Body of pancreas (tissue), 4 donors: ENCODE results near the gene LPAR2. TPM values are rescaled to one million over a fixed set of nuclear protein-coding genes. Genes with fewer than 3 reads are reported as not detected.

ENCODE experiments used
- ATAC-seq: fragments of 150-250 bp; one replicate; pipeline ENCODE4 v1.9.1; 2016
- DNase-seq, 4 donors: peaks; one replicate each; pipeline ENCODE4 v3.0.0-alpha.2; 2019
- H3K27ac ChIP-seq, 4 donors: fragments of 200-600 bp; sonication (generic); 1 replicate in 3 of 4; 2 replicates in 1 of 4; pipeline versions ENCODE4 v1.5.1 to v1.6.1; 2016 to 2019; ENCODE audit warnings: mild to moderate bottlenecking in 1 of 4, mixed read lengths in 1 of 4, moderate library complexity in 1 of 4
- H3K27me3 ChIP-seq, 2 donors: fragments of 200-600 bp; sonication (generic); one replicate each; pipeline ENCODE4 v1.6.0; 2016; ENCODE audit warnings: mild to moderate bottlenecking in 1 of 2
- H3K36me3 ChIP-seq, 2 donors: fragments of 200-600 bp; sonication (generic); replicated peaks in 1 of 2; 2 replicates each; pipeline ENCODE4 v1.5.1; 2016; ENCODE audit warnings: low read depth in 2 of 2; ENCODE audit not compliant: insufficient read depth in 1 of 2
- H3K4me1 ChIP-seq: fragments of 200-600 bp; sonication (generic); one replicate; pipeline ENCODE4 v1.6.0; 2016
- H3K4me3 ChIP-seq, 2 donors: fragments of 200-600 bp; sonication (generic); 1 replicate in 1 of 2; 2 replicates in 1 of 2; pipeline ENCODE4 v1.5.1; 2016 to 2019
- H3K9me3 ChIP-seq, 3 donors: fragments of 200-600 bp; sonication (generic); 1 replicate in 2 of 3; 2 replicates in 1 of 3; pipeline ENCODE4 v1.5.1; 2016
- POLR2A ChIP-seq, 3 donors: fragments of 450-650 bp; IDR thresholded peaks; one replicate each; pipeline ENCODE4 v1.6.1; 2016; ENCODE audit warnings: antibody characterized with exemption in 3 of 3, mild to moderate bottlenecking in 2 of 3
- WGBS, 2 donors: methylation state at CpG; one replicate each; pipeline ENCODE4 v1.1.5; 2017; 5-methylcytosine and 5-hydroxymethylcytosine counted together
- intact Hi-C: fragments of 100-400 bp; cut with DNase I; formaldehyde crosslinking; loops from one replicate; pipeline ENCODE4 v1.15.1; 2023
- total RNA-seq, 2 donors: library from RNA; depleted of rRNA; stranded (reverse); fragments of >200 nt; gene quantifications; one replicate each; pipeline ENCODE4 v1.1.0, GENCODE V29; 2016
- TF ChIP-seq, protein P1 (sequence below), 7 experiments: fragments of 450-650 bp in 4 of 7; fragments of 200-600 bp in 3 of 7; sonication (generic) in 3 of 7; IDR thresholded peaks; one replicate each; pipeline ENCODE4 v1.5.1; 2016 to 2019; ENCODE audit warnings: antibody characterized with exemption in 7 of 7

LPAR2 gene
- total RNA-seq, 2 donors from 2014 or later, result 14.3 to 20.8 TPM

DNA sequence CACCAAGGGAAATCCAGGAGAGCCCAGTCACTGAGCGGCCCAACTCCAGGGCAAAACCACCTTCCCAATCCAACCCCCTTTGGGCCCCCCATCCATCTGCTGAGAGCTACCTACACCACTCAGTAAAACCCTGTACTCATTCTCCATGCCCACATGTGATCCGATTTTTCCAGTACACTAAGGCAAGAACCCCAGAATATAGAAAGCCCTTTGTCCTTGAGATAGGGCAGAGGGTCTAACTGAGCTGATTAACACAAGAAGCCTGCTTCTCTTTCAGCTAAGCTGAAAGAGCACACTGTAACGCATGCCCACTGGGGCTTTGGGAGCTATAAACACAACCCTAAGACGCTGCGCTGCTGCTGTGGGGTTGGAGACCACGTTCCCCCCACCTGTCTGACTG, 45.5 kb downstream of the LPAR2 start:
- H3K36me3 ChIP-seq, result no peaks in the 10 kb centered on the region
- H3K27ac ChIP-seq, result no peak overlapping the region
- ATAC-seq (no peak), DNase-seq (no peak)
- TF ChIP-seq, protein P1, sequence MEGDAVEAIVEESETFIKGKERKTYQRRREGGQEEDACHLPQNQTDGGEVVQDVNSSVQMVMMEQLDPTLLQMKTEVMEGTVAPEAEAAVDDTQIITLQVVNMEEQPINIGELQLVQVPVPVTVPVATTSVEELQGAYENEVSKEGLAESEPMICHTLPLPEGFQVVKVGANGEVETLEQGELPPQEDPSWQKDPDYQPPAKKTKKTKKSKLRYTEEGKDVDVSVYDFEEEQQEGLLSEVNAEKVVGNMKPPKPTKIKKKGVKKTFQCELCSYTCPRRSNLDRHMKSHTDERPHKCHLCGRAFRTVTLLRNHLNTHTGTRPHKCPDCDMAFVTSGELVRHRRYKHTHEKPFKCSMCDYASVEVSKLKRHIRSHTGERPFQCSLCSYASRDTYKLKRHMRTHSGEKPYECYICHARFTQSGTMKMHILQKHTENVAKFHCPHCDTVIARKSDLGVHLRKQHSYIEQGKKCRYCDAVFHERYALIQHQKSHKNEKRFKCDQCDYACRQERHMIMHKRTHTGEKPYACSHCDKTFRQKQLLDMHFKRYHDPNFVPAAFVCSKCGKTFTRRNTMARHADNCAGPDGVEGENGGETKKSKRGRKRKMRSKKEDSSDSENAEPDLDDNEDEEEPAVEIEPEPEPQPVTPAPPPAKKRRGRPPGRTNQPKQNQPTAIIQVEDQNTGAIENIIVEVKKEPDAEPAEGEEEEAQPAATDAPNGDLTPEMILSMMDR (IDR thresholded peaks at IDR 0.05), result no peak
- TF ChIP-seq POLR2A (IDR thresholded peaks at IDR 0.05), result no peak
- no peaks in the 10 kb centered on the region for H3K27me3 ChIP-seq
- intact Hi-C loops, result no loop called here
- no peaks in the 10 kb centered on the region for H3K9me3 ChIP-seq
- H3K4me1 ChIP-seq, result no peaks in the 10 kb centered on the region
- 78 to 80% methylated on average over 2 to 6 of the region's 6 CpGs for WGBS, 2 donors
- no peak overlapping the region for H3K4me3 ChIP-seq

- 90 to 94% methylated on average over 11 to 13 of the region's 13 CpGs for WGBS, 2 donors
- Histone ChIP-seq H3K27ac (no peak overlapping the region), H3K36me3 (no peaks in the 10 kb centered on the region), H3K27me3 (no peaks in the 10 kb centered on the region), H3K4me1 (no peaks in the 10 kb centered on the region), H3K9me3 (no peaks in the 10 kb centered on the region), H3K4me3 (no peak overlapping the region)
- TF ChIP-seq POLR2A (IDR thresholded peaks at IDR 0.05), result no peak
- TF ChIP-seq, protein P1 (IDR thresholded peaks at IDR 0.05), result no peak
- ATAC-seq, result no peak
- no peak for DNase-seq
- intact Hi-C loops, result no loop called here
These were observed 46.6 kb downstream of the LPAR2 start for GRCh38 chr19:19581391-19581790.

- no peaks in the 10 kb centered on the region for H3K27me3 ChIP-seq
- no peaks in the 10 kb centered on the region for H3K4me1 ChIP-seq
- no peaks in the 10 kb centered on the region for H3K9me3 ChIP-seq
- no peaks in the 10 kb centered on the region for H3K36me3 ChIP-seq
- no peak for ATAC-seq
- intact Hi-C loops, result no loop called here
- 85 to 90% methylated on average over 1 to 4 of the region's 4 CpGs for whole genome bisulfite sequencing, 2 donors
- H3K4me3 ChIP-seq, result no peak overlapping the region
- no peak overlapping the region for H3K27ac ChIP-seq
- DNase-seq, result no peak
- TF ChIP-seq, protein P1 (IDR thresholded peaks at IDR 0.05), result no peak
- TF ChIP-seq POLR2A (IDR thresholded peaks at IDR 0.05), result no peak
These were observed 47.6 kb downstream of the LPAR2 start for GRCh38 chr19:19580418-19580817.

- no peaks in the 10 kb centered on the region for H3K27me3 ChIP-seq
- H3K4me3 ChIP-seq, result no peak overlapping the region
- H3K9me3 ChIP-seq, result no peaks in the 10 kb centered on the region
- no peak for ATAC-seq
- H3K4me1 ChIP-seq, result no peaks in the 10 kb centered on the region
- intact Hi-C loops, result no loop called here
- WGBS, 2 donors, result 73 to 79% methylated on average over 21 of the region's 25 CpGs
- DNase-seq, result no peak
- no peak overlapping the region for H3K27ac ChIP-seq
- TF ChIP-seq, protein P1 (IDR thresholded peaks at IDR 0.05), result no peak
- no peak for TF ChIP-seq POLR2A (IDR thresholded peaks at IDR 0.05)
- no peaks in the 10 kb centered on the region for H3K36me3 ChIP-seq
These were observed 48.3 kb downstream of the LPAR2 start for GRCh38 chr19:19579533-19580361.

DNA sequence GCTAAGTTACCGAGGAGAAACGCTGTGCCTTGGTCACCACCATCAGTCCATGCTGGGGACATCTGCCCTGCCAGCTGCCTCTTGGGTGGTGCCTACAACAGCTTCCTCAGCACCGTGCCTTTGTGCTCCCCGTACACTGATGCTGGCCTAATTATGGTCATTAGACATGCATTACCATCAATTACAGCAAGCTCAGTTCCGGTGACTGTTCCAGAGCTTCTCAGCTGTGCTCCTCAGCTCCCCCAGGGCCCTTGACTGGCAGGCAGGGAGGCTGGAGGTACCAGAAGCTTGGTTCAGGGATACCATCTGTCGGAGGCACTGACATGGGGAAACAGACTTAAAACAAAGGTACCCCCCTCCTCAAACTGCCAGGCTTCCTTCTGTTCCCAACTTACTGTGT, 49.8 kb downstream of the LPAR2 start:
- no peaks in the 10 kb centered on the region for H3K9me3 ChIP-seq
- DNase-seq, result no peak
- no peak overlapping the region for H3K27ac ChIP-seq
- ATAC-seq, result no peak
- no peaks in the 10 kb centered on the region for H3K27me3 ChIP-seq
- TF ChIP-seq, protein P1 (IDR thresholded peaks at IDR 0.05), result no peak
- no peak for TF ChIP-seq POLR2A (IDR thresholded peaks at IDR 0.05)
- H3K4me3 ChIP-seq, result no peak overlapping the region
- no peaks in the 10 kb centered on the region for H3K36me3 ChIP-seq
- 83% methylated on average over 6 of the region's 6 CpGs for WGBS, 2 donors
- intact Hi-C loops, result no loop called here
- no peaks in the 10 kb centered on the region for H3K4me1 ChIP-seq
